Stimulated activated naive CD8-positive, alpha-beta T cell treated with anti-CD3 and anti-CD28 coated beads, Interleukin-15, Interleukin-2, amounts not matched to agents 100 U/mL and 50 U/mL, for 24 hours (primary cell): ENCODE measurements around the gene FRRS1.
"Not testable (repeated sequence)": the region's sequence is repeated elsewhere in the genome, so short reads cannot be mapped to it uniquely, and the experiment has no call there.

Experiments
- ATAC-seq: fragments of 150-1000 bp; cut with Tn5 transposase; one replicate; pipeline ENCODE4 v1.10.0; 2021
- DNase-seq: peaks from one replicate; pipeline ENCODE4 v3.0.0; 2021

Gene FRRS1

GRCh38 chr1:99766378-99766800, at the start of gene FRRS1:
TSS of gene FRRS1 (minus strand) at chr1:99766635. CDS start at chr1:99748768, 17,867 bp downstream.
- ATAC-seq, result peak; percentile 82

GRCh38 chr1:99814373-99814900, 48.0 kb upstream of the FRRS1 start:
- DNase-seq (no peak), ATAC-seq (no peak)

More at GRCh38 chr1:99766378-99766800, at the start of gene FRRS1:
- peak; percentile 36 for DNase-seq

GRCh38 chr1:99811747-99812146, 45.3 kb upstream of the FRRS1 start:
- DNase-seq, result no peak
- no peak for ATAC-seq

- ATAC-seq (no peak), DNase-seq (no peak)
These were observed 44.6 kb upstream of the FRRS1 start for GRCh38 chr1:99811075-99811474.

GRCh38 chr1:99808391-99809115, 42.1 kb upstream of the FRRS1 start:
- peak; percentile 92 for ATAC-seq
- peak; percentile 25 for DNase-seq

- no peak for ATAC-seq
- no peak for DNase-seq
These were observed 40.4 kb upstream of the FRRS1 start for GRCh38 chr1:99806882-99807281.

GRCh38 chr1:99801584-99801983, 35.1 kb upstream of the FRRS1 start:
- no peak for ATAC-seq
- DNase-seq, result no peak

- not testable (repeated sequence) for DNase-seq, ATAC-seq
These were observed 27.4 kb upstream of the FRRS1 start for GRCh38 chr1:99793861-99794260.

- no peak for ATAC-seq
- DNase-seq, result no peak
These were observed 23.3 kb upstream of the FRRS1 start for GRCh38 chr1:99789715-99790114.

GRCh38 chr1:99788896-99789295, 22.5 kb upstream of the FRRS1 start:
- no peak for DNase-seq
- no peak for ATAC-seq

GRCh38 chr1:99786751-99787501, 20.5 kb upstream of the FRRS1 start:
- DNase-seq (no peak), ATAC-seq (peak; percentile 67)

- DNase-seq (no peak), ATAC-seq (no peak)
These were observed 18.4 kb upstream of the FRRS1 start for GRCh38 chr1:99784809-99785255.

- DNase-seq (no peak), ATAC-seq (no peak)
These were observed 17.7 kb upstream of the FRRS1 start for GRCh38 chr1:99784143-99784542.

GRCh38 chr1:99782920-99783319, 16.5 kb upstream of the FRRS1 start:
- no peak for ATAC-seq
- DNase-seq, result no peak

- no peak for DNase-seq
- ATAC-seq, result no peak
These were observed 16.0 kb upstream of the FRRS1 start for GRCh38 chr1:99782397-99782796.

GRCh38 chr1:99781798-99782197, 15.4 kb upstream of the FRRS1 start:
- ATAC-seq (no peak), DNase-seq (no peak)

GRCh38 chr1:99777752-99778151, 11.3 kb upstream of the FRRS1 start:
- ATAC-seq (no peak), DNase-seq (no peak)

- DNase-seq (no peak), ATAC-seq (no peak)
These were observed 9.7 kb upstream of the FRRS1 start for GRCh38 chr1:99776120-99776519.

GRCh38 chr1:99772809-99773208, 6.4 kb upstream of the FRRS1 start:
- DNase-seq, result no peak
- ATAC-seq, result no peak

GRCh38 chr1:99771513-99771918, 5.1 kb upstream of the FRRS1 start:
- no peak for DNase-seq

GRCh38 chr1:99768524-99769245, 2.2 kb upstream of the FRRS1 start:
- ATAC-seq (no peak), DNase-seq (no peak)

More at GRCh38 chr1:99771513-99771918, 5.1 kb upstream of the FRRS1 start:
- no peak for ATAC-seq

GRCh38 chr1:99768104-99768503, 1.7 kb upstream of the FRRS1 start:
- ATAC-seq, result no peak

More at GRCh38 chr1:99768104-99768503, 1.7 kb upstream of the FRRS1 start:
- DNase-seq, result no peak
